ENCODE results near the gene DNAH10.
A peak's percentile ranks its signal among the peaks of the same experiment; 100 is the strongest.

Gene DNAH10

DNA sequence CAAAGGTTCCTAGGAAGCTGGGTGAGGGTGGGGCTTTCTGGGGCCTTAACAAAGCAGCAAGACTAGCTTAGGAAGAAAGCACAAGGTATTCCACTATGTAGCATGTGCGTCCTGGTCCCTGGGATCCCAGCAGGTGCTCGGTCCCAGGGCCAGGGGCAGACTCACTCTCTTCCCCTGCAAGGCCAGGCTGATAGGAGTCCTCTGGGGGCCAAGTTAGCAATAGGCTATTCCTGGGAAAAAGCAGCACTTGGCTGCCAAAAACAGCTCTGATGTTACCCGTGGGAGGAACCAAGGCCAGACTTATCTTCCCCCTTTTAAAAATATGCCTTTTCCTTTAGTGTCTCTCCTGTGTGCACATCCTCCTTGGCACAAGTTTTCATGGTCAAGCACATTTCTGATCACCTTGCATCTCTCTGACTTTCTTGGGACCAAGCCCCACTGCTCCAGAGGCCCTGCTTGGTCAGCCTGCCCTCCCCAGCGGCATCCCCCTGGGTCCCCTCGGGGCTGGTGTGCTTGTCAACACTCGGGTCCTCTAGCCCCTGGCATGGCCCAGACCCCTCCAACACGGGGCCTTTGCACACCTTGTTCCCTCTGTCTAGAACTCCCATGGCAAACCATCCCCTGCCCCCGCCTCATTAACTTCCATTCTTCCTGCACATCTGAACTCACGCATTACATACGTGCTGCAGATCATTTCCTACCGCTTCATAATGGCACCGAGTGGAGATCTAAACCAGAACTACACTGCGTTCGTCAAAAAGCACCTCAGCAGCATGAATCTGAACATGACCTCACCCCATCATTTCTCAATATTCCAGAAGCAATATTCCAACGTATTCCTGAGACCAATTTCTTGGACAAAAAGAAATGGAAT, 188.6 kb downstream of the DNAH10 start:
- no peak for DNase-seq

DNA sequence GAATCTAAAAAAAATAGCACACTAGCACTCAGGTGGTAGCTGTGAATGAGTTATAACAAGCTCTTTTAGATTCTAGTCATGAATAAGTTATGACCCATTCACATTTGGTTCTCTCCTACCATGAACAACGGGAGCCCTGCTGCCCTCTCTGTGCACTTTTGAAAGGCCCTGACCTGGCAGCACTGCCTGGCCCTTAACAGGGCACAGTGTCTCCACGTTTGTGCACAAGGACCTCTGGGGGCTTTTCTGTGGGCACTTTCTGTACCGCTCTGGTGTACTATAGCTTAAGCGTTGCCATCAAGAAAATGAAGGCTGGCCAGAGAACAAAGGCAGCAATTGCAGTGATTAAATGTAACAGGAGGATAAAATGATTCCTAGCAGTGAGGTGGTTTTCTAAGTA, 189.4 kb downstream of the DNAH10 start:
- no peak for DNase-seq

- no peak for DNase-seq
Measured at GRCh38 chr12:123952037-123952436, 189.9 kb downstream of the DNAH10 start.

DNA sequence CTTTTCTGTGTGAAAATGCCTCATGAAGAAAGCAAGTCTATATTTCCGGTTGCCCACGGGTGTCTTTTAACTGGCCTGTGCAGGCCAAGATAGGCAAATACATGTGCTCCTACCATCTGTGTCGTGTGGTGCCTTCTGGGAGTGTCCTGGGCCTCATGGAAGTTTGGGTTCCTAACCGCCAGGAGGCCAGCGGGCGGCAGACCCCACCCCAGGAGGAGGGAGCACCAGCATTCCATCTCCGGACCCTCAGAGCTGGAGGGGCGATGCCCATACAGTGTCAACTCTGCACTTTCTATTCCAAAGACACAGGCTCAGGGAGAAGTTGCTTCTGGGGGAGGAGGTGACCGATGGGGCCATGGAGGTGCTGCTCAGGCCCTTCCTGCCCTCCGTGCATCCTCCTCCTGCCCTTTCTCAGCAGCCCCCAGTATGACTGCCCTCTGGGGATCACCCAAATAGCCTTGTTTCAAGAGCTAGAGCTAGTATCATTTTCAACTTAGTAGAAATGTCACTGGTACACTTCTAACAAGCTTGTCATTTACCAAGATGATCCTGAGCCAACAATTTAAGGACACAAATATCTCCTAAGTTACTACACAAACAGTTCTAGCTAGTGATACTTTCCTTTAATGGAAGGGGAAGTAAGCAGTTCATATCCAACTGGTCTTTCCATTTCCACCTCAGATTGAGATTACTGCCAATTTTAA, 192.7 kb downstream of the DNAH10 start:
- no peak for DNase-seq

DNA sequence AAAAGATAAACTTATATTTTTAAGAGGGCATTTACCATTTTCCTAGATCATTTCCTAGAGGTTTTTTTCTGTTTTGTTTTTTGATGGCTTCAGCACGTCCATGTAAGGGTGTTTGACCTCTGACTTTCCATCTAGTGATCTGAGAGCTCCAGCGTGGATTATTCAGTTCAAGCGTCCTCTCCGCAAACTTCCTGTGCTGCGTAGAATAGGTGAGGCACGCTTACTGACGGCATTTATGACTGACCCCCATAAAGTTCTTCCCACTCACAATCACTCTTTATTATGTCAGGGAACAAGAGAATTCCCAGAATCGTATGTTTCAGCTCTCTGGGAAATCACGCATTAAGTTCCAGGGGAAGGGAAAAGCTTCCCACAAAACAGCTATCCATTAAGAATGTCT, 194.1 kb downstream of the DNAH10 start:
- DNase-seq, result no peak

DNA sequence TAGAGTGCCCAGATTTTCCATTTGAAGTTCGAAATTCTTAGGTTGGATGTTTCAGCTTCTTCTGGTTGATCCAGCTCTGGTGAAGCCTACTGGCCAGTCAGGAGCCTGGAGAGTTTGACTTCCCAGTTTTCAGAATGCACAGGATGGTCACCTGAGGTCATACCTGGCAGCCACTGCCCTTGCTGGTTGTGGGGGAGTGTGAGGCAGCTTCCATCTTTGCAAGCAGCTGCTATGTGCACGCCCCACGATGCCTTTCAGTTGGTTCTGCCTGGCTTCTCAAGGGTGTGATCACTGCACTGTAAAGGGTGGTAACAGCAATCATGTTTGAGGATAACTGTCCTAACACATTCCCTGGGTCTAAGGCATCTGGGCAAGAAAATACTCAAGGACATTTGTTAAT, 195.1 kb downstream of the DNAH10 start:
- no peak for DNase-seq

DNA sequence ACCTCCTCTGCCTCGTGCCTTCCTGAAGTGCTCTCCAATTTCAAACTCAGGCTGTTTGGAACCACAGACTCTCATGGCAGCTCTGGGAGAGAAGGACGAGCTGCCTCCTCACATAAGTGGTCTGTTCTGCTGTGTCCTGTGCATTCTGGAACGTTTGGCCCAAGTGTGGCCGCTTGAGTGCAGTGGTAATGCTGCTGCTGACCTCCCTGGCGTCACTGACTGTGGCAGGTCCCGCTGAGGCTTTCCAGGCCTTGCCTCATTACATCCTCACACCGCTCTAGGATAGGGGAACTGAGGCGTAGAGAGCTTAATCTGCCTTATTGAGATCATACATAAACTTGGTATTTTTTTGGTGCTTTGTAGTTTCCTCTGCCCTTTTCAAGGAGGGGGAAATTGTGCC, 196.4 kb downstream of the DNAH10 start:
- no peak for DNase-seq

- DNase-seq, result no peak
Measured at GRCh38 chr12:123958876-123959275, 196.8 kb downstream of the DNAH10 start.

- no peak for DNase-seq
Measured at GRCh38 chr12:123960029-123960735, 198.1 kb downstream of the DNAH10 start.

- no peak for DNase-seq
Measured at GRCh38 chr12:123960856-123961255, 198.8 kb downstream of the DNAH10 start.

GRCh38 chr12:123961585-123962345, 199.7 kb downstream of the DNAH10 start:
- DNase-seq, result no peak

DNA sequence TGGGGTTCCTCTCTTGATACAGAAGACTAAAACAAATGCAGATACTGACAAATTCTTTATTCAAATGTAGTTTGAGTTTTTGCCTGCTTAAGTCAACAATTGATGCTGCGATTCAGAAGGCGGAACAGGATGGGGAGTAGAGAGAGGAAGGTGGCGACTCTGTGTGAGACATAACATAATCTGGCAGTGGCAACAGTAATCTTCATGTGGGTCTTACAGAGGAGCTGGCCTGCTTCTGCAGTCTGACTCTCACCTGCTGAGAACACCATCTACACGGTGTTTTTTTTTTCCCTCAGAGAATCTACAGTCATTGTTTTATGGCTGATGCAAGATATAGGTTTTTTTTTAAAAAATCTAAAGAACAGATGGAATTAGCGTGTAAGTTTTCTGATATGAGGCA, 200.4 kb downstream of the DNAH10 start:
- DNase-seq, result no peak

DNA sequence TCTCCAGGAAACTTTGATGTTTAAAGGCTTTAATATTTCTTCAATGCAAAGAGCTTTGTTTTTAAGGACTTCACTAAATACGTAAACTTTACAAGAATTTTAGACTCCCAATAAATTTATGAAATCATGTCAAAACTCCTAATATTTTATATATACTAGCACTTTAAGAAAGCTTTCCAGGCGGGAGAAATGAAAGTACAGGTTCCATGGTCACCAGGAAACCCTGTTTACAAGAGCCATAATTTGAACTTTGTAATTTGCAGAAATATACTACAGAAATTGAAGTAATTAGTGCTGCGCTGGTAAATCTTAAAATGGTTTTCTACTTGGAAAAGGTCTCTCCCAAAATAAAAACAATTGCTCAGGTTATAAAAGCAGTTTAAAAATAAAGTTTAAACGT, 201.7 kb downstream of the DNAH10 start:
- no peak for DNase-seq

DNA sequence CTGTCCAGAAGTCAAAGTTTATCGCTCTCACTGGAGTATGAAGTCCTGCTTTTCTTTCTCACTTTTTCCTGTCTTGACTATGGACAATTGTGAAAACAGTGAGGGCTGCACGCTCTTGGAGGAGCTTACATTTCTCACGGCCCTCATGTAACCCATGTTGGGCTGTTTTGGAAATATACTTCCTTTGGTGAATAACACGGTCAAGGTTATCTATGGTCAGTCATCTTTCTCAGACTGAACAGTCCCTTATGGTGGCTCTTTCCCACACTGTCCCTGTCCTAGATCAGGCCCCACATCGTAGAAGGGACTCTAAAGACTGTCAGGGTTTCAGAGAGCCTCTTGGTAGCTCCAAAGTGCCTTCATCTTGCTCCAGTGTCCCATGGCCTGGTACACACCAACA, 203.3 kb downstream of the DNAH10 start:
- DNase-seq, result no peak

DNA sequence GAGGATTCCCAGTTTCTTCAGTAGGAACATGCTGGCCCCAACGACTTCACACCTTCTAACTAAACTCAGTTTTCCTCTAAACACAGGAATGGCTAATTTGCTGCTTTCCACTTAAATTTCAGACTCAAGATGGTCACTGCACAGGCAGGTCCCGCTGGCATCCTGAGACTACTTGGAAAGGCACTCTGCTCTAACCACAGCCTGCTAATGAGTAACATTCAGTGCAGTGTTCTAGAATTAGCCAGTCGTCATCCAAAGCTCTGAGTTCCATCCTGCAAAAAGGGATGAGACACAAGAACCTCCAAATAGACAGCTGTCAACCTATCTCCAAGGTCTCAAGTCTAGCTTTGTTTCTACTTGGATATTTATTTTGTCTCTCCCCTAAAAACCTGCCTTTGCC, 204.5 kb downstream of the DNAH10 start:
- no peak for DNase-seq

- no peak for DNase-seq
Measured at GRCh38 chr12:123967121-123967586, 205.1 kb downstream of the DNAH10 start.

GRCh38 chr12:123971449-123971769, 209.3 kb downstream of the DNAH10 start:
- DNase-seq, result no peak

DNA sequence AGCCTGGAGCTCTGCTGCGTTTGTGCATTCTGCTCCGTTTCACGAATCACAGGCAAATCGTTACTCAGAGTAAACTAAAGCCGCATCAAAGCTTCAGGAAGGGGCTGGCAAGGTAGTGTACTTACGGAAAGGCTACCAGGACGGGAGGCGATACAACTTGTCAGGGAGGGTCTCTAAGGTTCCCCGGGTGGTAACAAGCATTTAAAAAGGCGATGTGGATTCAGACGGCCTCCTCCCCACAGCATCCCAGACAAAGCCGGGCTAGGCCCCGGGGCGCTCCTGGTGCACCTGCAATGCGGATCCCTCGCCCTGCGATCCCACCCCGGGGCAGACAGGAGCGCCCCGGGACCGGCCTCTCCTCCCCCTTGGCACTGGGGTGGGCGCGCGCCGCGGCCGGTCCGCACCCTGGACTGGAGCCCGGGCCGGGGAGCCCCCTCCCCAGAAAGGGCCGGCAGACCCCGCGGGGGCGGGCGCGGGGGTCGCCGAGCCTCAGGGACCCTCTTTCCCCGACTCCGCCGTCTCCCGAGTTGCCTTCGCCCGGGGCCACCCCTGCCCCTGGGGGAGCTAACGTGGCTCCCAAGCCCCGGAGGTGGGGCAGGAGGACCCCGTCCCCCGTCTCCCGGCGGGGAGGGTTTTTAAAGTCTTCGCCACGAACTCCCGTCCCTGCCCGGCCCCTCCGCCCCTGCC, 209.8 kb downstream of the DNAH10 start:
- no peak for DNase-seq

DNA sequence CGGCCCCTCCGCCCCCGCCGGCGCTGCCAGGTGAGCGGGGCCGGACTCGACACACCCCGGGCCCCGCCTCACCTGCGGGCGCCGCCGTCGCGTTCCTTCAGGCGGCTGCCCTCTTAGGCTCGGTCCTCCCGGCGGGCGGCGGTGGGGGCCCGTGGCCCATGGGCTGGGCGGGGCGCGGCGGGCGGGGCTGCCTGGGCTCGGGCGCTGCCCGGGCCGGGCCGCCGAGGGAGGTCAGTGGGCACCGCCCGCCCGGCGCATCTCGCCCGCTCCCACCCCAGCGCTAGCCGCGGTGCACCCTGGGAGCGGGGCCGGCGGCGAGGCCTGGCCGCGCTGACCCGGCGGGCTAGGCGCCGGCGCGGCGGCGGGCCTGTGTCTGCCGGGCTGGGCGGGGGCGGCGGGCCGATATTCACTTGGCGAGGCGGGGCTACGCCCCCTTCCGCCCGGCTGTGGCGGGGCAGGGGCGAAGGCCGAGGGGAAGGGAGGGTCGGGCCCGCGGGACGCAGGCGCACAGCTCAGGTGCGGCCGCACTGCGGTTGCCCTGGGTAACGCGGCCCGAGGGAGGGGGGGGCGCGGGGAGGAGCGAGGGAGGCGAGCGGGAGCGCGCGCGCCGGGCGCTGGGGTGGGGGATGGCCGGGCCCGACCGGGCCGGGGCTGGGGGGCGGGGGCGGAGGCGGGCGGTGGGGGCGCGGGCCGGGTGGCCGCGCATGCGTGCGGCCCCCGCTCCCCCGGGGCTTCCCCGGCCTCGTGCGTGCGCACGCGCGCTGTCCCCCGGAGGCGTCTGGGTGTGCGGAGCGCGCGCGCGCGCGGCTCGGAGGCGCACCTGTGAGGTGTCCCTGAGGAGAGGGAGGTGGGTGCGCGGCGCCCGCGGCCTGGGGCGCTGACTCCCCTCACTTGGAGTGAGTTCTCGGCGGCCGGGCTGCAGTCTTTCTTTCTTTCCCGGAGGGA, 210.6 kb downstream of the DNAH10 start, which contains the start of the genes CCDC92 and ZNF664:
Gene CCDC92 (minus strand): TSS at position 375 of the 945 bp plus-strand sequence. CDS start 28,526 bp downstream, outside the sequence.
Gene ZNF664 (plus strand): TSS at position 759 of the 945 bp plus-strand sequence. CDS start 38,930 bp downstream, outside the sequence.
- peak; percentile 77 for DNase-seq

GRCh38 chr12:123973552-123974341, 211.6 kb downstream of the DNAH10 start:
- no peak for DNase-seq

All from NCI-H1048 (cell line).